Right ventricle myocardium inferior (tissue), 1 donor: ENCODE data around the gene SPDYE2B. TPM values are rescaled to one million over a fixed set of nuclear protein-coding genes. Genes with fewer than 3 reads are reported as not detected.
"Not testable (repeated sequence)": the region's sequence is repeated elsewhere in the genome, so short reads cannot be mapped to it uniquely, and the experiment has no call there.

Source experiments
- ATAC-seq: fragments of 200-7000 bp; cut with Tn5 transposase; one replicate; pipeline ENCODE4 v1.9.1; 2020; ENCODE audit warnings: mild to moderate bottlenecking, moderate library complexity
- DNase-seq: peaks from one replicate; pipeline ENCODE4 v3.0.0; 2021; ENCODE audit errors: missing footprints
- intact Hi-C: fragments of 100-400 bp; cut with DNase I; formaldehyde crosslinking; loops from one replicate; pipeline ENCODE4 v1.11.0; 2022
- total RNA-seq: library from RNA; stranded (reverse); fragmentation: NEBNext Ultra II Directional; extraction: Animal tissue kit (Norgen Biotek cat#: 25700); gene quantifications from one replicate; pipeline ENCODE4 v1.2.1, GENCODE V29; 2021
- donor health status: DM: no; HTN: yes; CAD: no; lungs with severe emphysema.

The SPDYE2B gene
- total RNA-seq, 1 donor from 2014 or later = not detected

DNA sequence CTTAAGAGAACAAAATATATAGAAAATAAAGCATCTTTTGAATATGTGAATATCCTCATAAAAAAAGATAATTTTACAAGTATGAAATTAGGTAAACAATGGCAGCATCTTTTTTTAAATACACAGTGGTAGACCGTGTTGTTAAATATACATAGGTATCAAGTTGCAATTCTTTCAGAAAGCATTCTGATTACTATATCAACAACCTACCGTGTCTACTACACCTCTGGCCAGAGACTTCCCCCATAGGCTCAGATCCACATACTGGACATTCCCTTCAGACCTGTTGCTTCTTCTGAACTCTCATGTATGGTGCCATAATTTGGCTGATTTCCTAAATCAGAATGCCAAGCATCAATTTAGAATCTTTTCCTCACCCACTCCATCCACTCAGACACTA, 43.9 kb downstream of the SPDYE2B start:
- ATAC-seq, DNase-seq, intact Hi-C loops: not testable (repeated sequence)

GRCh38 chr7:102695033-102695552, 45.0 kb downstream of the SPDYE2B start:
- DNase-seq, intact Hi-C loops, ATAC-seq: not testable (repeated sequence)

GRCh38 chr7:102696009-102696408, 45.9 kb downstream of the SPDYE2B start:
- DNase-seq, ATAC-seq, intact Hi-C loops: not testable (repeated sequence)

DNA sequence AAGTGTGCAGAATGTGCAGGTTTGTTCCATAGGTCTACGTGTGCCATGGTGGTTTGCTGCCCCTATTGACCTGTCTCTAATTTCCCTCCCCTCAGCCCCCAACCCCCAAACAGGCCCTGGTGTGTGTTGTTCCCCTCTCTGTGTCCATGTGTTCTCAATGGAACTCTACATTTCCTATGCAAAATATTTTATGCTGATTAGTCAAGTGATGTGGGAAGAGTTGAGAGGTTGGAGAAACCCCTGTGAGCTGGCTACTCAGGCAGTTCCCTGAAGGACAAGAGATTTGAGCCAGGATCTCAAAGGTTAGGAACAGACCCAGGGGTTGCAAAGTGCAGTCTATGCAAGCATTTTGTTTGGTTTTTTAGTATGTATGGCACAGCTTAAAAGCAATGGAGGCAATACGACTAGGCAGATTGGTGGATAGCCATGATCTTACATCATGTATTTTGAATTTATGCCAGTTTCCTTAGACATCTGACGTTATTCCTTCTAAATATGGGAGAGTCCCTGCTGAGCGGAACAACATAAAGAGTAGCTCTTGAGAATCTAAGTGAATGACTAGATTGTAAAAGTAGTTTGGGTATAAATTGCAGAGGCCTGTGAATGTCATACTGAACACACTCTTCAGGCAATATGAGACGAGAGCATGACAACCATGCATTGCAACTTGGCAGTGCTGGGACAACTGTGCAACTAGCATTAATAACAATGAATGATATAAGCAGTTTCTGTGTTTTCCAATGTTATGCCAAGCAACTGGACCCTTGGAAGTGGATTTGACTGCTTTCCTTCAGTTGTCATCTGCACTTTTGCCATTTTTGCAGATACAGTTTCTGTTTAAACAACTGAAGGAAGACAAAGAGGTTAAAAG, 47.8 kb downstream of the SPDYE2B start:
- ATAC-seq, intact Hi-C loops, DNase-seq: not testable (repeated sequence)

GRCh38 chr7:102698962-102699750, 49.0 kb downstream of the SPDYE2B start:
- intact Hi-C loops, ATAC-seq, DNase-seq: not testable (repeated sequence)

Other genes with a start within 250 kb of the SPDYE2B start
- gene ORAI2, start 216.7 kb upstream of the SPDYE2B start, total RNA-seq = 3.0 TPM
- 5.8 TPM for gene ALKBH4, start 185.5 kb upstream of the SPDYE2B start, total RNA-seq
- gene LRWD1, start 185.3 kb upstream of the SPDYE2B start, total RNA-seq = 10.0 TPM
- gene POLR2J, start 171.4 kb upstream of the SPDYE2B start, total RNA-seq = 49.0 TPM
- 7.8 TPM for gene RASA4B, start 132.5 kb upstream of the SPDYE2B start, total RNA-seq
- gene UPK3BL2, start 106.6 kb upstream of the SPDYE2B start, total RNA-seq = 2.8 TPM
- not detected for gene SPDYE2, start 99.1 kb upstream of the SPDYE2B start, total RNA-seq
- 8.3 TPM for gene POLR2J3, start 77.7 kb upstream of the SPDYE2B start, total RNA-seq
- 17.1 TPM for gene RASA4, start 33.6 kb upstream of the SPDYE2B start, total RNA-seq
- gene UPK3BL1, start 7.5 kb upstream of the SPDYE2B start, total RNA-seq = 8.4 TPM
- gene POLR2J2, start 21.3 kb downstream of the SPDYE2B start, total RNA-seq = 4.6 TPM
- 8.0 TPM for gene FAM185A, start 98.7 kb downstream of the SPDYE2B start, total RNA-seq